K562 (cell line): Measurements from ENCODE around the gene HMG20B. TPM values are rescaled to one million over a fixed set of nuclear protein-coding genes. Genes with fewer than 3 reads are reported as not detected.

Source experiments
- BHLHE40 ChIP-seq: IDR thresholded peaks from 2 replicates; pipeline ENCODE4 v1.6.1; 2011; ENCODE audit warnings: low read length, improper control_type of control experiment
- CREB1 ChIP-seq, 2 experiments: sonication (generic) in 1 of 2; formaldehyde crosslinking in 1 of 2; IDR thresholded peaks; 2 replicates each; pipeline versions ENCODE4 v1.6.1 to v1.8.0; 2012 to 2022; ENCODE audit warnings: inconsistent platforms in 1 of 2, mild to moderate bottlenecking in 1 of 2, missing genetic modification reagents in 1 of 2, moderate library complexity in 1 of 2
- JUN ChIP-seq, 2 experiments: sonication (generic) in 1 of 2; formaldehyde crosslinking in 1 of 2; IDR thresholded peaks; 2 replicates each; pipeline versions ENCODE4 v1.6.1 to v1.8.0; 2012 to 2022; ENCODE audit warnings: borderline replicate concordance in 2 of 2, mild to moderate bottlenecking in 2 of 2, improper control_type of control experiment in 1 of 2, low read depth in 1 of 2, low read length in 1 of 2, missing genetic modification reagents in 1 of 2
- KLF10 ChIP-seq: fragments of 250-450 bp; sonication (Bioruptor Pico); IDR thresholded peaks from 2 replicates; pipeline ENCODE4 v1.6.1; 2021; ENCODE audit warnings: matching md5 sums
- KLF16 ChIP-seq: IDR thresholded peaks from 2 replicates; pipeline ENCODE4 v1.6.1; 2016; ENCODE audit warnings: antibody characterized with exemption
- PCBP1 ChIP-seq: fragments of 200-400 bp; formaldehyde crosslinking; IDR thresholded peaks from 2 replicates; pipeline ENCODE4 v1.6.1; 2018; ENCODE audit warnings: mild to moderate bottlenecking, low read depth, low read length; ENCODE audit not compliant: poor library complexity, severe bottlenecking
- PHTF2 ChIP-seq: fragments of 250-450 bp; sonication (Bioruptor Pico); IDR thresholded peaks from 2 replicates; pipeline ENCODE4 v1.5.0; 2021; ENCODE audit warnings: mild to moderate bottlenecking
- PPARD ChIP-seq: fragments of 250-450 bp; sonication (Bioruptor Pico); IDR thresholded peaks from 2 replicates; pipeline ENCODE4 v1.8.0; 2022; ENCODE audit warnings: inconsistent platforms, mild to moderate bottlenecking, moderate library complexity
- PYGO2 ChIP-seq: fragments of 450-650 bp; IDR thresholded peaks from 2 replicates; pipeline ENCODE4 v1.6.1; 2016; ENCODE audit warnings: mild to moderate bottlenecking, missing genetic modification characterization, moderate library complexity, missing compliant biosample characterization
- RBM17 ChIP-seq: fragments of 200-400 bp; formaldehyde crosslinking; IDR thresholded peaks from 2 replicates; pipeline ENCODE4 v1.6.1; 2017; ENCODE audit warnings: low read depth, mild to moderate bottlenecking, low read length, borderline replicate concordance
- RBM34 ChIP-seq: fragments of 200-400 bp; formaldehyde crosslinking; IDR thresholded peaks from 2 replicates; pipeline ENCODE4 v1.6.1; 2018; ENCODE audit warnings: low read length, borderline replicate concordance; ENCODE audit not compliant: insufficient read depth
- TAF15 ChIP-seq: fragments of 200-400 bp; formaldehyde crosslinking; IDR thresholded peaks from 2 replicates; pipeline ENCODE4 v1.6.1; 2017; ENCODE audit warnings: mild to moderate bottlenecking, low read depth, low read length, moderate library complexity
- TCF7 ChIP-seq: sonication (generic); IDR thresholded peaks from 2 replicates; pipeline ENCODE4 v1.6.1; 2016; ENCODE audit warnings: antibody characterized with exemption, borderline replicate concordance
- TGIF2 ChIP-seq: sonication (generic); formaldehyde crosslinking; IDR thresholded peaks from 2 replicates; pipeline ENCODE4 v1.8.1; 2022; ENCODE audit warnings: mild to moderate bottlenecking, missing genetic modification reagents, moderate library complexity
- ZBTB7A ChIP-seq: IDR thresholded peaks from 2 replicates; pipeline ENCODE4 v1.6.1; 2011; ENCODE audit warnings: low read depth, mild to moderate bottlenecking, low read length, moderate library complexity, borderline replicate concordance; ENCODE audit not compliant: control insufficient read depth
- ZC3H8 ChIP-seq: fragments of 450-650 bp; IDR thresholded peaks from 2 replicates; pipeline ENCODE4 v1.6.1; 2017
- ZNF146 ChIP-seq: IDR thresholded peaks from one replicate; pipeline ENCODE4 v1.6.1; 2018; ENCODE audit warnings: missing compliant biosample characterization; ENCODE audit not compliant: unreplicated experiment
- ZNF584 ChIP-seq: fragments of 200-800 bp; sonication (Bioruptor generic); IDR thresholded peaks from 2 replicates; pipeline ENCODE4 v1.6.1; 2016; ENCODE audit warnings: low read depth, mild to moderate bottlenecking, missing genetic modification characterization, missing compliant biosample characterization
- polyA plus RNA-seq, 8 experiments: library from polyadenylated mRNA; depleted of rRNA in 4 of 8; stranded (reverse) in 5 of 8; unstranded in 3 of 8; fragments of >200 nt; fragmentation: Nextera tagmentation in 2 of 8; fragmentation: Illumina TruSeq in 1 of 8; extraction: Ambion mirVana in 2 of 8; extraction: Trizol in 1 of 8; gene quantifications; 2 replicates each; pipeline versions ENCODE4 v1.2.1 to v1.2.3, GENCODE V29; 2011 to 2014; ENCODE audit warnings: inconsistent platforms in 1 of 8, missing spikeins in 1 of 8
- total RNA-seq, 7 experiments: library from RNA; depleted of rRNA in 6 of 7; stranded (reverse); fragments of >200 nt in 6 of 7; fragmentation: Illumina TruSeq in 2 of 7; extraction: Trizol in 2 of 7; gene quantifications; 2 replicates each; pipeline versions ENCODE4 v1.2.1 to v1.2.3, GENCODE V29; 2011 to 2021; ENCODE audit warnings: low replicate concordance in 1 of 7
- TF ChIP-seq, protein P1 (sequence below): IDR thresholded peaks from 3 replicates; pipeline ENCODE4 v1.6.1; 2011; ENCODE audit warnings: borderline replicate concordance, mild to moderate bottlenecking; ENCODE audit not compliant: insufficient read length, insufficient read depth
- TF ChIP-seq, protein P2 (sequence below): fragments of 250-450 bp; sonication (Bioruptor Pico); IDR thresholded peaks from 2 replicates; pipeline ENCODE4 v1.4.0; 2020; ENCODE audit warnings: borderline replicate concordance

HMG20B gene
- total and polyA plus RNA-seq, 9 of the 15 experiments (the other 6 are each of a cell fraction or from before 2014, with no cell fraction given) = 0.35 to 172 (median 38.6) TPM

DNA sequence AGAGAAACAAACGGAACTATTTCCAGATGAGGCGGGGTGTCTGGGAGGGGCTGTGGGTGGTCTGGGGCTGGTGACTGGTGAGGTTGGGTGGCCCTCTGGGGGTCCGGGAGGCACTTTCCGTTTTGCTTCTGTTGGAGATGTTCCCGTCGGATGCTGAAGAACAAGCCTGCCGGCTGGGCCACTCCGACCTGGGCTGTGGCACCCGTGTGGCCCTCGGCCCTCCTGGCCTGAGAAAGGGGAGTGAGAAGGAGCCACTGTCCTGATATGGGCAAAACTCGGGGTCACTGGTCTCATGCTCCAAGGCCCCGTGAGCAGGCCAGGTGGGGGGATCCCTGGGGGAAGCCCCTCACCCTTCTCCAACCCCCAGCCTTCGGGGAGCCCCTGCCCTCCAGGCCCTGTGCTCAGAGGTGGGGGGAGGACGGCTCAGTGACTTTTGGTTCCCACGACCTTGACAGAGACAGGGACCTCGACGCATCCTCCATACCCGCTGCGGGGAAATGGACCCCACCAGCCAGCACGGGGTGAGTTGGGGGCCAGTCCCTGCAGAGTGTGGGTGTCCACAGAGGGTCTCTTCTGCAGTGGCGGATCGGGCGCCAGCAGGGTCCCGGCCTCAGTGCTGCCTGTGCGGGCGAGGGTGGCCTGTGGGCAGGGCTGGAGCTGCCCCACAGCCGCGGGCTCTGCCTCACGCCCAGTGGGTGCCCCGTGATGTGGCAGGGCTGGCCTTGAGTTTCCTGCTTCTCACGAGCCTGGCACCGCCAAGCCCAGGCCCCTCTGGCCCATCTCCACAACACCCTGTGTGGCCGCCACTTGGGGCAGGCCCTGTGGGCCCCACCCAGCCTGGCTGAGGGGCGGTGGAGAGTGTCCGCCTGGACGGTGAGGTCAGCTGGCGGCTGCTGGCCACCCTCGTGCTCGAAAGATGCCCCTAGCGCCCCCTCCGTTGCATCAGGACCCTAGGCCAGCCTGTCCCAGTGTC lies 38.3 kb downstream of the HMG20B start (continued):
- TF ChIP-seq PPARD (CRISPR knock-in tag) (no peak), ZNF584 (CRISPR knock-in tag) (no peak), BHLHE40 (no peak), PYGO2 (no peak), ZNF146 (CRISPR knock-in tag) (no peak), KLF16 (no peak), TGIF2 (no peak), CREB1 (IDR thresholded peaks at IDR 0.05) (no peak), CREB1 (CRISPR knock-in tag; IDR thresholded peaks at IDR 0.05) (no peak), JUN (IDR thresholded peaks at IDR 0.05; ENCODE audit: borderline replicate concordance, low read depth, low read length) (no peak), JUN (CRISPR knock-in tag; IDR thresholded peaks at IDR 0.05; ENCODE audit: borderline replicate concordance) (no peak), PHTF2 (CRISPR knock-in tag) (no peak), RBM17 (no peak), TAF15 (no peak), PCBP1 (peak; percentile 18), KLF10 (CRISPR knock-in tag) (no peak), ZC3H8 (no peak), ZBTB7A (0 out of 2 replicates have a peak, but pooled peaks have one; percentile 33), TCF7 (no peak), RBM34 (no peak)
- TF ChIP-seq, protein P1, sequence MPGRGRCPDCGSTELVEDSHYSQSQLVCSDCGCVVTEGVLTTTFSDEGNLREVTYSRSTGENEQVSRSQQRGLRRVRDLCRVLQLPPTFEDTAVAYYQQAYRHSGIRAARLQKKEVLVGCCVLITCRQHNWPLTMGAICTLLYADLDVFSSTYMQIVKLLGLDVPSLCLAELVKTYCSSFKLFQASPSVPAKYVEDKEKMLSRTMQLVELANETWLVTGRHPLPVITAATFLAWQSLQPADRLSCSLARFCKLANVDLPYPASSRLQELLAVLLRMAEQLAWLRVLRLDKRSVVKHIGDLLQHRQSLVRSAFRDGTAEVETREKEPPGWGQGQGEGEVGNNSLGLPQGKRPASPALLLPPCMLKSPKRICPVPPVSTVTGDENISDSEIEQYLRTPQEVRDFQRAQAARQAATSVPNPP = no peak
- TF ChIP-seq, protein P2, sequence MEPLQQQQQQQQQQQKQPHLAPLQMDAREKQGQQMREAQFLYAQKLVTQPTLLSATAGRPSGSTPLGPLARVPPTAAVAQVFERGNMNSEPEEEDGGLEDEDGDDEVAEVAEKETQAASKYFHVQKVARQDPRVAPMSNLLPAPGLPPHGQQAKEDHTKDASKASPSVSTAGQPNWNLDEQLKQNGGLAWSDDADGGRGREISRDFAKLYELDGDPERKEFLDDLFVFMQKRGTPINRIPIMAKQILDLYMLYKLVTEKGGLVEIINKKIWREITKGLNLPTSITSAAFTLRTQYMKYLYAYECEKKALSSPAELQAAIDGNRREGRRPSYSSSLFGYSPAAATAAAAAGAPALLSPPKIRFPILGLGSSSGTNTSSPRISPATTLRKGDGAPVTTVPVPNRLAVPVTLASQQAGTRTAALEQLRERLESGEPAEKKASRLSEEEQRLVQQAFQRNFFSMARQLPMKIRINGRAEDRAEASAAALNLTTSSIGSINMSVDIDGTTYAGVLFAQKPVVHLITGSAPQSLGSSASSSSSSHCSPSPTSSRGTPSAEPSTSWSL (CRISPR knock-in tag) = no peak
